Tibial artery (tissue), 4 donors: ENCODE data around the gene NKIRAS1.

ENCODE experiments used
- DNase-seq, 2 donors: peaks; one replicate each; pipeline ENCODE4 v3.0.0-alpha.2; 2019
- H3K27ac ChIP-seq, 2 donors: fragments of 200-600 bp; sonication (generic) in 1 of 2; 1 replicate in 1 of 2; 2 replicates in 1 of 2; pipeline ENCODE4 v1.5.1; 2018 to 2019; ENCODE audit warnings: mild to moderate bottlenecking in 1 of 2
- H3K27me3 ChIP-seq, 2 donors: fragments of 200-600 bp; sonication (generic) in 1 of 2; one replicate each; pipeline versions ENCODE4 v1.5.1 to v1.6.0; 2016 to 2019
- H3K36me3 ChIP-seq, 3 donors: fragments of 200-600 bp; sonication (generic) in 2 of 3; one replicate each; pipeline ENCODE4 v1.5.1; 2016 to 2019; ENCODE audit warnings: mild to moderate bottlenecking in 2 of 3
- H3K4me1 ChIP-seq, 4 donors: fragments of 200-600 bp; sonication (generic) in 2 of 4; 1 replicate in 3 of 4; 2 replicates in 1 of 4; pipeline ENCODE4 v1.5.1; 2016 to 2019
- H3K4me3 ChIP-seq, 2 donors: fragments of 200-600 bp; sonication (generic) in 1 of 2; 1 replicate in 1 of 2; 2 replicates in 1 of 2; pipeline ENCODE4 v1.5.1; 2018 to 2019; ENCODE audit warnings: mild to moderate bottlenecking in 2 of 2
- H3K9me3 ChIP-seq, 3 donors: fragments of 200-600 bp; sonication (generic) in 1 of 3; one replicate each; pipeline ENCODE4 v1.5.1; 2016 to 2019
- CTCF ChIP-seq, 2 experiments: fragments of 200-600 bp in 1 of 2; fragments of 450-650 bp in 1 of 2; IDR thresholded peaks; one replicate each; pipeline ENCODE4 v1.5.1; 2017 to 2019; ENCODE audit warnings: antibody characterized with exemption in 2 of 2, mild to moderate bottlenecking in 1 of 2, moderate library complexity in 1 of 2
- intact Hi-C: fragments of 100-400 bp; cut with DNase I; formaldehyde crosslinking; loops from one replicate; pipeline ENCODE4 v1.15.0; 2023; ENCODE audit warnings: low total_unique reads

Gene NKIRAS1

GRCh38 chr3:23900744-23901143 lies 16.0 kb downstream of the NKIRAS1 start:
- no peaks in the 10 kb centered on the region for H3K27me3 ChIP-seq
- no peak for DNase-seq
- no peak overlapping the region for H3K4me3 ChIP-seq
- no peak for TF ChIP-seq CTCF (IDR thresholded peaks at IDR 0.05)
- peaks cover 23 to 60% (median 42%) of the 10 kb centered on the region in 3 donors for H3K36me3 ChIP-seq
- H3K9me3 ChIP-seq: no peaks in the 10 kb centered on the region
- no peak overlapping the region for H3K27ac ChIP-seq
- H3K4me1 ChIP-seq: no peaks in the 10 kb centered on the region
- intact Hi-C loops: no loop called here

DNA sequence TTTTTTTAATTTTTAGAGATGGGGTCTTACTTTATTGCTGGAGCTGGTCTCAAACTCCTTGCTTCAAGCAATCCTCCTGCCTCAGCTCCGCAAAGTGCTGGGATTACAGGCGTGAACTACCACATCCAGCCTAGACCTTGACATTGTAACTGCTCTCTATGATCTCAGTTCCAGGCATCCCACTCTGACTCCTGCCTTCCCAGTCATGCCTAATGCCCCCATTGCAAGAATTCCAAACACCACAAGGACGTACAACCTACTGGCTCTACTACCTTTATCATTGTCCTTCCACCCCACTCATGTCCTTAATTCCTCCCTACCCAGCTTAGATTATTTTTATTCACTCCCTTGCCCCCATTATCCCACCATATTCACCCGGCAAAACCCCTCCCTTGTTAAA lies 21.6 kb downstream of the NKIRAS1 start:
- H3K9me3 ChIP-seq: no peaks in the 10 kb centered on the region

DNA sequence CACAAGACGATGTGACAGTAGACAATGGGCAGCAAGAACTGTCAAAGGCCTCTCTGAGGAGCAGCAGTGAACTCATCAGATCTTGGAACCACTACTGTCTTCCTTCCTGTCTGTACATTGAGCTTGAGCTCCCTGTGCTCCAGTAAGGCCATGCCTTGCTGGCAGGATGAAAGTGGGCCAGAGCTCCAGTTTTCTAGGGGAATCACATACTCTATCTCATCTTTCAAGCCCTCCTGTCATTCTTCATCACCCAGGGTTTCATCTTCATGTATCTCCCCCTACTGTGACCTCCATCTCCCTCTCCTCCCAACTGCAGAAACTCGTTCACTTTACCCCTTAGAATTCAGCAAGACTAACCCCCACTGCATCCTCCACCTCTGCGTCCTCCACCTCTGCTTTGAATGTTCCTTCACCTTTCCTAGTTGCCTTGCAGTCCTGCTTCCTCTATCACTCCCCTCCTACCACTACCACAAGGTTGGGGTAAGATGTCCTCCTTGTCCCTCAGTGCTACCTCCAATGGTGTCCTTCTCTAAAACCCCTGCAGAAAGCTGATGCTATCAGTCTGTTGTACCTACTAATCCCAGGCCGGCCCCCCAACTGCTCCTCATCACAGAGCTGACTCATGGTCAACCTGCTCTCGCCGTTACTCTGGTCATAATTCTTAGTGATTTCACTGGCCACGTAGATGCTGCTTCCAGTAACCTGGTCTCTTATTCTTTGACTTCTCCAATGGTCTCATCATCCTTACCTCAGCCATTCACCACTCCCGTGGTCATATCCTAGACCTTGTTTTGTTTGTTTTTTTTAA lies 22.3 kb downstream of the NKIRAS1 start:
- Histone ChIP-seq H3K9me3 (no peaks in the 10 kb centered on the region), H3K27ac (no peak overlapping the region), H3K4me1 (no peaks in the 10 kb centered on the region), H3K36me3 (peaks cover 15 to 35% (median 17%) of the 10 kb centered on the region in 3 donors), H3K4me3 (no peak overlapping the region), H3K27me3 (no peaks in the 10 kb centered on the region)
- no peak for TF ChIP-seq CTCF (IDR thresholded peaks at IDR 0.05)
- intact Hi-C loops: loop anchor here (10.0 kb wide), 1 partner anchor 340 kb away; no protein-coding TSS in a partner anchor
- no peak for DNase-seq

More for the DNA sequence above, 21.6 kb downstream of the NKIRAS1 start:
- intact Hi-C loops: loop anchor here (10.0 kb wide), 1 partner anchor 340 kb away; no protein-coding TSS in a partner anchor
- Histone ChIP-seq H3K4me3 (no peak overlapping the region), H3K27ac (no peak overlapping the region), H3K36me3 (peaks cover 21 to 42% (median 24%) of the 10 kb centered on the region in 3 donors), H3K27me3 (no peaks in the 10 kb centered on the region), H3K4me1 (no peaks in the 10 kb centered on the region)
- no peak for DNase-seq
- no peak for TF ChIP-seq CTCF (IDR thresholded peaks at IDR 0.05)

GRCh38 chr3:23889950-23890349 lies 26.8 kb downstream of the NKIRAS1 start:
- no peak for TF ChIP-seq CTCF (IDR thresholded peaks at IDR 0.05)
- Histone ChIP-seq H3K27ac (no peak overlapping the region), H3K9me3 (no peaks in the 10 kb centered on the region), H3K36me3 (peaks cover 4 to 14% (median 7%) of the 10 kb centered on the region in 3 donors), H3K4me3 (no peak overlapping the region), H3K4me1 (no peaks in the 10 kb centered on the region), H3K27me3 (no peaks in the 10 kb centered on the region)
- no peak for DNase-seq
- intact Hi-C loops: loop anchor here (10.0 kb wide), 2 partner anchors 345 to 795 kb away; no protein-coding TSS in a partner anchor

DNA sequence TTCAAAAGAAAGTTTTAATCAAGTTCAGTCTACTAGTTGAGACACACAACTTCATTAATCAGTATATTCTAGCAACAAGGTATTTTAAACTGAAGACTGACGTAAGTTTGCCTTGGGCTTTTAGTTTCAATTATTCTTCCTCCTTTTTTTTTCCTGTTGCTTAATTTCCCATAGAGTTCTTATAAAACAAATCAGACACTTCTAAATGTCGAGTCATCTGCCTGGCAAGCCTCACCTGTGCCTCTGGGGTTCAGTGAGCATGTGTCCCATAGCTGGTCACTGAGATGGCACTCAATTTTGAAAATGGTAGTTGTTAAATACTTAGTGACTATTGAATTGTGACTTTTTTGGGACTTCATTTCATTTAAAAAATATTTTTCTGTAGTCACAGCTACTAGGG lies 27.4 kb downstream of the NKIRAS1 start:
- intact Hi-C loops: loop anchor here (10.0 kb wide), 1 partner anchor 795 kb away; no protein-coding TSS in a partner anchor
- peaks cover 4 to 14% (median 7%) of the 10 kb centered on the region in 3 donors for H3K36me3 ChIP-seq
- no peak for TF ChIP-seq CTCF (IDR thresholded peaks at IDR 0.05)
- H3K27me3 ChIP-seq: no peaks in the 10 kb centered on the region
- no peak for DNase-seq
- H3K4me1 ChIP-seq: no peaks in the 10 kb centered on the region
- no peaks in the 10 kb centered on the region for H3K9me3 ChIP-seq
- no peak overlapping the region for H3K27ac ChIP-seq
- no peak overlapping the region for H3K4me3 ChIP-seq
